B cell (primary cell): ENCODE measurements around the gene KIF16B. TPM values are rescaled to one million over a fixed set of nuclear protein-coding genes. Genes with fewer than 3 reads are reported as not detected.

Experiments
- ATAC-seq: fragments of 200-7000 bp; cut with Tn5 transposase; one replicate; pipeline ENCODE4 v1.10.0; 2021; ENCODE audit warnings: low read depth, mild to moderate bottlenecking, moderate number of reproducible peaks, moderate library complexity
- CTCF ChIA-PET: fragments of 350-600 bp; sonication (Branson Sonifier 250); formaldehyde crosslinking; loops from one replicate; lab custom pipeline; 2021; ENCODE audit warnings: antibody characterized with exemption, inconsistent platforms; lab: Charles Lee
- POLR2A ChIA-PET: fragments of 350-600 bp; sonication (Branson Sonifier 250); formaldehyde crosslinking; loops from one replicate; lab custom pipeline; 2021; ENCODE audit warnings: antibody characterized with exemption; lab: Charles Lee
- DNase-seq: peaks from one replicate; pipeline ENCODE4 v3.0.0; 2013
- H2AFZ ChIP-seq: 2 replicates; pipeline ENCODE4 v1.6.1; 2012; ENCODE audit warnings: mild to moderate bottlenecking, low read depth, low read length; ENCODE audit not compliant: insufficient read depth, poor library complexity, severe bottlenecking
- H3K27ac ChIP-seq, 2 donors: 1 replicate in 1 of 2; 2 replicates in 1 of 2; pipeline ENCODE4 v1.5.1; 2012 to 2013; ENCODE audit warnings: low read length in 2 of 2, mild to moderate bottlenecking in 2 of 2, moderate library complexity in 1 of 2
- H3K27me3 ChIP-seq, 4 experiments: fragments of 200-600 bp in 1 of 4; sonication (generic) in 1 of 4; replicated peaks in 1 of 4; 1 replicate in 2 of 4; 2 replicates in 2 of 4; pipeline versions ENCODE4 v1.6.1 to v1.7.0; 2013 to 2016; ENCODE audit warnings: low read length in 3 of 4, mild to moderate bottlenecking in 2 of 4, mixed read lengths in 1 of 4, moderate library complexity in 1 of 4; ENCODE audit not compliant: insufficient read depth in 4 of 4, control insufficient read depth in 3 of 4; ENCODE audit errors: control extremely low read depth in 1 of 4
- H3K36me3 ChIP-seq, 2 experiments: replicated peaks in 1 of 2; 1 replicate in 1 of 2; 2 replicates in 1 of 2; pipeline versions ENCODE4 v1.6.1 to v1.7.1; 2013; ENCODE audit warnings: low read length in 1 of 2; ENCODE audit not compliant: insufficient read depth in 2 of 2, control insufficient read depth in 1 of 2; ENCODE audit errors: control extremely low read depth in 1 of 2, extremely low read depth in 1 of 2
- H3K4me1 ChIP-seq, 2 donors: fragments of 200-600 bp in 1 of 2; sonication (generic) in 1 of 2; 1 replicate in 1 of 2; 2 replicates in 1 of 2; pipeline versions ENCODE4 v1.5.1 to v1.6.1; 2013 to 2017; ENCODE audit warnings: low read length in 2 of 2; ENCODE audit not compliant: control insufficient read depth in 2 of 2, insufficient read depth in 2 of 2
- H3K4me2 ChIP-seq: replicated peaks from 2 replicates; pipeline ENCODE3; 2012; ENCODE audit warnings: mild to moderate bottlenecking, low read depth, low read length; ENCODE audit not compliant: poor library complexity, severe bottlenecking
- H3K4me3 ChIP-seq, 5 experiments: fragments of 200-600 bp in 1 of 5; sonication (generic) in 1 of 5; 1 replicate in 3 of 5; 2 replicates in 2 of 5; pipeline versions ENCODE4 v1.5.1 to v1.7.0; 2011 to 2016; ENCODE audit warnings: low read length in 4 of 5, mild to moderate bottlenecking in 4 of 5, low read depth in 2 of 5, control low read depth in 1 of 5, moderate library complexity in 1 of 5; ENCODE audit not compliant: insufficient read depth in 1 of 5; ENCODE audit errors: control extremely low read depth in 1 of 5, extremely low read depth in 1 of 5
- H3K79me2 ChIP-seq: fragments of 200-600 bp; sonication (generic); one replicate; pipeline ENCODE4 v1.6.0; 2016; ENCODE audit warnings: low read length; ENCODE audit not compliant: control insufficient read depth, insufficient read depth
- H3K9ac ChIP-seq: fragments of 200-600 bp; sonication (generic); 2 replicates; pipeline ENCODE4 v1.6.1; 2017; ENCODE audit warnings: mild to moderate bottlenecking, low read length, moderate library complexity
- H3K9me3 ChIP-seq, 3 donors: one replicate each; pipeline versions ENCODE4 v1.6.1 to v1.7.1; 2013; ENCODE audit warnings: low read length in 2 of 3; ENCODE audit not compliant: control insufficient read depth in 2 of 3, insufficient read depth in 1 of 3; ENCODE audit errors: control extremely low read depth in 1 of 3
- H4K20me1 ChIP-seq: 2 replicates; pipeline ENCODE4 v1.6.0; 2012; ENCODE audit warnings: mild to moderate bottlenecking, low read length; ENCODE audit not compliant: insufficient read depth, control insufficient read depth, poor library complexity, severe bottlenecking
- H3K27ac Mint-ChIP-seq: one replicate; pipeline ENCODE4 v1.8.0; 2021; ENCODE audit warnings: mixed read lengths
- H3K27me3 Mint-ChIP-seq: one replicate; pipeline ENCODE4 v1.8.0; 2021; ENCODE audit warnings: mixed read lengths
- H3K4me1 Mint-ChIP-seq: one replicate; pipeline ENCODE4 v1.8.0; 2021; ENCODE audit warnings: mixed read lengths
- H3K4me3 Mint-ChIP-seq: one replicate; pipeline ENCODE4 v1.8.0; 2021; ENCODE audit warnings: mixed read lengths
- H3K9me3 Mint-ChIP-seq: one replicate; pipeline ENCODE4 v1.8.0; 2022; ENCODE audit warnings: mixed read lengths; ENCODE audit not compliant: insufficient read depth
- EZH2 ChIP-seq: IDR thresholded peaks from 2 replicates; pipeline ENCODE4 v1.6.1; 2012; ENCODE audit warnings: borderline replicate concordance, low read depth, mild to moderate bottlenecking, moderate library complexity, low read length; ENCODE audit not compliant: insufficient read depth, poor library complexity, severe bottlenecking
- WGBS: methylation state at CpG from one replicate; pipeline ENCODE4 v1.1.5; 2013; ENCODE audit warnings: missing lambda C conversion rate; ENCODE audit not compliant: insufficient coverage; 5-methylcytosine and 5-hydroxymethylcytosine counted together
- intact Hi-C: fragments of 100-400 bp; cut with micrococcal nuclease; formaldehyde crosslinking; loops from one replicate; pipeline ENCODE4 v1.10.0; 2022
- polyA plus RNA-seq: library from polyadenylated mRNA; depleted of rRNA; stranded (reverse); fragments of >200 nt; gene quantifications from 2 replicates; pipeline ENCODE4 v1.2.3, GENCODE V29; 2012
- total RNA-seq, 2 donors: library from RNA; stranded (reverse); fragments of 120-200 nt in 1 of 2; gene quantifications; 1 replicate in 1 of 2; 2 replicates in 1 of 2; pipeline versions ENCODE4 v1.2.3 to v1.2.4, GENCODE V29; 2013 to 2022
- TF ChIP-seq, protein P1 (sequence below): fragments of 200-600 bp; IDR thresholded peaks from one replicate; pipeline ENCODE4 v1.8.0; 2022; ENCODE audit warnings: antibody characterized with exemption, mild to moderate bottlenecking

The KIF16B gene
- total and polyA plus RNA-seq, 2 donors (not counting 1 experiment from before 2014, with no cell fraction given), result 4.5 to 13.0 TPM

DNA sequence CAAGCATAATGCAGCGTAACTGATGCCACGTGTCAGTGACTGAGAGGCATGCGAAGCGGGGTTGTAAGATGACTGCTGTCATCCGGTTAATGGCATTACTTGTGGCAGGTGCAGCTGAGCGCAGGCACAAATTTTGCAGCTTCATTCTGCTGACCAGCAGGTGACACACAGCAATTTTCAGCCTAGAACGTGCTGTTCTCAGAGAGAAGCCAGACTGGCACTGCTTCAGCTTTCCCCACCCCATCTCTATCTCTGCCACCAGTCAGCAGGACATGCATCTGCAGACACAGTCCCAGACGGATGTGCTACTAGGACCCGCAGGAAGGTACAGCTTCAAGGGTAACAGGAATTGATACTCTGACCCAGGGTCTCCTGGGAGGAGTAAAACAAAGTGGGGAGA, 221.8 kb downstream of the KIF16B start:
- no peaks in the 10 kb centered on the region for H3K9me3 Mint-ChIP-seq
- CTCF ChIA-PET, result no interaction called here

DNA sequence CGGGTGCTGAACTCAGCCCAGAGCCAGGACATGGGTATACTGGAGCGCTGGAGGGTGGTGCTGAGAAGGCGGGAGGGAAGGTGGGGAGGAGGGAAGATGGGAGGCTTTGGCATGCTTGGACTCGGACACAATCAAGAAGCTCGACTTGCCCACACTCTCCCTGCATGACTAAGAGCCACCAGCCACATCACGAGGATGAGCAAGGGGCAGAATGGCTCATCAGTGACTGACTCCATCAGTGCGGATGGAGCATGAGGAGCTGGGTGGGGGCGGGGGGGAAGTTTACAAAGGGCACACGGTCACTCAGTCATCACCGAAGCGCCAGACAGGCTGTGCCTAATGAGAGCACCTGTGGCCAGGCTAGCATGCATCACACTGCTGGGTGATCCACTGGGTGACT, 222.8 kb downstream of the KIF16B start:
- ATAC-seq, result no peak
- Mint-ChIP-seq H3K27me3 (no peaks in the 10 kb centered on the region), H3K4me1 (no peaks in the 10 kb centered on the region), H3K9me3 (no peaks in the 10 kb centered on the region), H3K27ac (no peak overlapping the region), H3K4me3 (no peak overlapping the region)
- H3K27ac ChIP-seq, result no peak overlapping the region
- H2AFZ ChIP-seq, result no peak overlapping the region
- no peak overlapping the region for H3K4me2 ChIP-seq
- H4K20me1 ChIP-seq, result no peaks in the 10 kb centered on the region
- POLR2A ChIA-PET, result interaction anchor here (0.6 kb wide), 1 partner anchor 1257 kb away, joined by 4 read pairs; no protein-coding TSS in a partner anchor
- no peak overlapping the region for H3K9ac ChIP-seq
- no peaks in the 10 kb centered on the region for H3K79me2 ChIP-seq
- intact Hi-C loops, result no loop called here
- 100% methylated on average over 10 of the region's 11 CpGs for WGBS
- H3K9me3 ChIP-seq, result no peaks in the 10 kb centered on the region
- CTCF ChIA-PET, result no interaction called here
- no peaks in the 10 kb centered on the region for H3K36me3 ChIP-seq
- DNase-seq, result no peak
- no peaks in the 10 kb centered on the region for H3K27me3 ChIP-seq
- H3K4me3 ChIP-seq, result no peak overlapping the region
- TF ChIP-seq, protein P1, sequence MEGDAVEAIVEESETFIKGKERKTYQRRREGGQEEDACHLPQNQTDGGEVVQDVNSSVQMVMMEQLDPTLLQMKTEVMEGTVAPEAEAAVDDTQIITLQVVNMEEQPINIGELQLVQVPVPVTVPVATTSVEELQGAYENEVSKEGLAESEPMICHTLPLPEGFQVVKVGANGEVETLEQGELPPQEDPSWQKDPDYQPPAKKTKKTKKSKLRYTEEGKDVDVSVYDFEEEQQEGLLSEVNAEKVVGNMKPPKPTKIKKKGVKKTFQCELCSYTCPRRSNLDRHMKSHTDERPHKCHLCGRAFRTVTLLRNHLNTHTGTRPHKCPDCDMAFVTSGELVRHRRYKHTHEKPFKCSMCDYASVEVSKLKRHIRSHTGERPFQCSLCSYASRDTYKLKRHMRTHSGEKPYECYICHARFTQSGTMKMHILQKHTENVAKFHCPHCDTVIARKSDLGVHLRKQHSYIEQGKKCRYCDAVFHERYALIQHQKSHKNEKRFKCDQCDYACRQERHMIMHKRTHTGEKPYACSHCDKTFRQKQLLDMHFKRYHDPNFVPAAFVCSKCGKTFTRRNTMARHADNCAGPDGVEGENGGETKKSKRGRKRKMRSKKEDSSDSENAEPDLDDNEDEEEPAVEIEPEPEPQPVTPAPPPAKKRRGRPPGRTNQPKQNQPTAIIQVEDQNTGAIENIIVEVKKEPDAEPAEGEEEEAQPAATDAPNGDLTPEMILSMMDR, result no peak
- TF ChIP-seq EZH2, result no peak
- no peaks in the 10 kb centered on the region for H3K4me1 ChIP-seq

More for the DNA sequence above, 221.8 kb downstream of the KIF16B start:
- H3K4me2 ChIP-seq, result no peak overlapping the region
- no peaks in the 10 kb centered on the region for H3K4me1 ChIP-seq
- Mint-ChIP-seq H3K27me3 (no peaks in the 10 kb centered on the region), H3K27ac (no peak overlapping the region), H3K4me1 (no peaks in the 10 kb centered on the region), H3K4me3 (no peak overlapping the region)
- H3K9ac ChIP-seq, result no peak overlapping the region
- no peak for DNase-seq
- POLR2A ChIA-PET, result no interaction called here
- H3K27me3 ChIP-seq, result no peaks in the 10 kb centered on the region
- no peak overlapping the region for H3K27ac ChIP-seq
- H3K4me3 ChIP-seq, result no peak overlapping the region
- intact Hi-C loops, result no loop called here
- no peak for TF ChIP-seq EZH2
- TF ChIP-seq, protein P1, result no peak
- ATAC-seq, result no peak
- H3K36me3 ChIP-seq, result no peaks in the 10 kb centered on the region
- no peaks in the 10 kb centered on the region for H3K9me3 ChIP-seq
- H3K79me2 ChIP-seq, result no peaks in the 10 kb centered on the region
- WGBS, result 96% methylated on average over 7 of the region's 9 CpGs
- H4K20me1 ChIP-seq, result no peaks in the 10 kb centered on the region
- no peak overlapping the region for H2AFZ ChIP-seq
